Rectal smooth muscle tissue (tissue), 1 donor: ENCODE data around the gene STAP2.

Experiments
- H3K27ac ChIP-seq: one replicate; pipeline ENCODE4 v1.7.0; 2013; ENCODE audit warnings: low read depth, low read length, inconsistent platforms
- H3K27me3 ChIP-seq: one replicate; pipeline ENCODE4 v1.7.0; 2013; ENCODE audit warnings: low read length; ENCODE audit not compliant: control insufficient read depth, insufficient read depth
- H3K36me3 ChIP-seq: one replicate; pipeline ENCODE4 v1.7.0; 2013; ENCODE audit warnings: low read length; ENCODE audit not compliant: control insufficient read depth, insufficient read depth
- H3K4me1 ChIP-seq: one replicate; pipeline ENCODE4 v1.7.0; 2013; ENCODE audit warnings: low read length; ENCODE audit not compliant: control insufficient read depth, insufficient read depth
- H3K4me3 ChIP-seq: one replicate; pipeline ENCODE4 v1.7.0; 2013; ENCODE audit warnings: low read length
- H3K9ac ChIP-seq: one replicate; pipeline ENCODE4 v1.7.0; 2013; ENCODE audit warnings: low read length

The STAP2 gene

GRCh38 chr19:4338441-4339355 lies at the start of gene STAP2:
Gene STAP2, minus strand, starts transcription at chr19:4338827. Its CDS starts 74 bp downstream, at chr19:4338753.
- Histone ChIP-seq H3K4me3 (peak within 1 kb of the TSS; percentile 77), H3K36me3 (no peaks in the 10 kb centered on the region), H3K9ac (no peak within 1 kb of the TSS), H3K4me1 (peaks cover 4% of the 10 kb centered on the region), H3K27me3 (peaks cover 3% of the 10 kb centered on the region), H3K27ac (no peak within 1 kb of the TSS)

- H3K4me3 ChIP-seq = no peak overlapping the region
- H3K4me1 ChIP-seq = peaks cover 27% of the 10 kb centered on the region
- no peak overlapping the region for H3K27ac ChIP-seq
- H3K9ac ChIP-seq = no peak overlapping the region
- H3K36me3 ChIP-seq = peaks cover 8% of the 10 kb centered on the region
- H3K27me3 ChIP-seq = no peaks in the 10 kb centered on the region
Measured at GRCh38 chr19:4386041-4386782, 47.6 kb upstream of the STAP2 start.

GRCh38 chr19:4385291-4386040 lies 46.8 kb upstream of the STAP2 start:
- Histone ChIP-seq H3K9ac (no peak overlapping the region), H3K27ac (no peak overlapping the region), H3K36me3 (peaks cover 8% of the 10 kb centered on the region), H3K4me3 (no peak overlapping the region), H3K27me3 (no peaks in the 10 kb centered on the region), H3K4me1 (peaks cover 20% of the 10 kb centered on the region)

- no peaks in the 10 kb centered on the region for H3K27me3 ChIP-seq
- peaks cover 15% of the 10 kb centered on the region for H3K4me1 ChIP-seq
- H3K36me3 ChIP-seq = peaks cover 8% of the 10 kb centered on the region
- no peak overlapping the region for H3K9ac ChIP-seq
- no peak overlapping the region for H3K4me3 ChIP-seq
- H3K27ac ChIP-seq = no peak overlapping the region
Measured at GRCh38 chr19:4380254-4380727, 41.7 kb upstream of the STAP2 start.

GRCh38 chr19:4379383-4380253 lies 41.0 kb upstream of the STAP2 start:
- no peak overlapping the region for H3K4me3 ChIP-seq
- no peak overlapping the region for H3K27ac ChIP-seq
- H3K4me1 ChIP-seq = peaks cover 21% of the 10 kb centered on the region
- peaks cover 6% of the 10 kb centered on the region for H3K36me3 ChIP-seq
- no peaks in the 10 kb centered on the region for H3K27me3 ChIP-seq
- no peak overlapping the region for H3K9ac ChIP-seq

- H3K9ac ChIP-seq = no peak overlapping the region
- H3K36me3 ChIP-seq = peaks cover 6% of the 10 kb centered on the region
- H3K4me3 ChIP-seq = no peak overlapping the region
- no peaks in the 10 kb centered on the region for H3K27me3 ChIP-seq
- no peak overlapping the region for H3K27ac ChIP-seq
- peaks cover 24% of the 10 kb centered on the region for H3K4me1 ChIP-seq
Measured at GRCh38 chr19:4378886-4379285, 40.3 kb upstream of the STAP2 start.

GRCh38 chr19:4376991-4377781 lies 38.6 kb upstream of the STAP2 start:
- no peak overlapping the region for H3K27ac ChIP-seq
- no peak overlapping the region for H3K4me3 ChIP-seq
- H3K36me3 ChIP-seq = no peaks in the 10 kb centered on the region
- H3K9ac ChIP-seq = no peak overlapping the region
- no peaks in the 10 kb centered on the region for H3K27me3 ChIP-seq
- peaks cover 30% of the 10 kb centered on the region for H3K4me1 ChIP-seq

GRCh38 chr19:4376671-4376990 lies 38.0 kb upstream of the STAP2 start:
- Histone ChIP-seq H3K4me3 (no peak overlapping the region), H3K27me3 (no peaks in the 10 kb centered on the region), H3K27ac (no peak overlapping the region), H3K4me1 (peaks cover 30% of the 10 kb centered on the region), H3K36me3 (no peaks in the 10 kb centered on the region), H3K9ac (no peak overlapping the region)

- Histone ChIP-seq H3K4me1 (peaks cover 30% of the 10 kb centered on the region), H3K9ac (no peak overlapping the region), H3K27ac (peak overlapping the region; percentile 27), H3K27me3 (no peaks in the 10 kb centered on the region), H3K36me3 (no peaks in the 10 kb centered on the region), H3K4me3 (peak overlapping the region; percentile 1)
Measured at GRCh38 chr19:4376028-4376670, 37.5 kb upstream of the STAP2 start.

GRCh38 chr19:4375164-4376027 lies 36.8 kb upstream of the STAP2 start:
- H3K9ac ChIP-seq = peak overlapping the region; percentile 45
- peak overlapping the region; percentile 42 for H3K4me3 ChIP-seq
- H3K27me3 ChIP-seq = no peaks in the 10 kb centered on the region
- H3K36me3 ChIP-seq = no peaks in the 10 kb centered on the region
- H3K4me1 ChIP-seq = peaks cover 30% of the 10 kb centered on the region
- H3K27ac ChIP-seq = peak overlapping the region; percentile 71
